ENCODE measurements around the gene ACSS1.
A peak's percentile ranks its signal among the peaks of the same experiment; 100 is the strongest.

ACSS1 gene

DNA sequence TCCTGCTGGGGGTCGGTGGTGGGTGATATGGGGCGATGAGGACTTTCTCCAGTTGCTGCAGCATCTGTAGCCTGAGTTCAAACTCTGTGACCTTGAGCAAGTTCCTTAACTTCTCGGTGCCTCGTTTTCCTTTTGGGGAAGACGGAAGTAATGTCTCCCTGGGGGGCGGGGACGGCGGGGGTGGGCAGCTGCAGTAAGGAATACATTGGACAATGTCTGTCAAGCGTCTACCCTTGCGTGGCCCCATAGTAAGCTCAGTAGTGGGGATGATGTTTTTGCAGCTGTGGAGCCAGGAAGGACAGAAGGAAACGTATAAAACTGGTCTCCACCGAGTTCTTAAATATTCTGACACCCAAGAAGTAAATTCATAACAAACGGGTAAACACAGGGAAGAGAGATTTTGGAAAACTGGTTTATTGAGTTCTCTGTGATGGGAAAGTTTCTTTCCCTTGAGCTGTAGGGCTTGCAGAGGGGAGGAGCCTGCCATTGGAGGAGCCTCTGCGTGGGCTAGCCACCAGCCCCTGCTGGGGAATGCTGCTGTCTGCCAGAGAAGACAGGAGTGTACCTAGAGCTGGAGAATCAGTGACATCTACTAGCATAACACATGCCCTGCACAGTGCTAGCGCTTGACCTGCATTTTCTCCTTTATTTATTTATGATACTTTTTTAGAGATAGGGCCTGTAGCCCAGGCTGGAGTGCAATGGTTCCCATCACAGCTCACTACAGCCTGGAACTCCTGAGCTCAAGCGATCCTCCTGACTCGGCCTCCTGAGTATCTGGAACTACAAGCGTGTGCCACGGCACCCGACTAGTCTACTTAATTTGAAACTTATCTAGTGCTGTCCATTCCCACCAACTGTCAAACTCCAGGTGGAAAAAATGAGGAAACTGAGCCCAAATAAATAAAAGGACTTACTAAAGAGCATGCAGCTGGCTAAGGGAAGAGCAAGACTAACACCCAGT, 1.2 kb upstream of the ACSS1 start:
- no peak for DNase-seq (ENCODE audit: low read depth, low spot score)
- H3K9me3 ChIP-seq (ENCODE audit: insufficient read depth, low read length), result no peaks in the 10 kb centered on the region
- no peak overlapping the region for H3K9ac ChIP-seq (ENCODE audit: insufficient read length, low read depth)
- peaks cover 4% of the 10 kb centered on the region for H3K4me1 ChIP-seq (ENCODE audit: insufficient read depth, insufficient read length)
- TF ChIP-seq SUZ12 (IDR thresholded peaks at IDR 0.05; ENCODE audit: extremely low read depth, insufficient read depth, insufficient read length) (no peak), YY1 (IDR thresholded peaks at IDR 0.05; ENCODE audit: insufficient read depth, insufficient read length) (no peak), ZNF274 (IDR thresholded peaks at IDR 0.05; ENCODE audit: low read depth, low read length) (no peak)
- H3K36me3 ChIP-seq (ENCODE audit: insufficient read depth, insufficient read length, low read length), result no peaks in the 10 kb centered on the region
- H3K27me3 ChIP-seq (ENCODE audit: insufficient read depth, insufficient read length), result peaks cover 97% of the 10 kb centered on the region
- no peak overlapping the region for H3K4me3 ChIP-seq (ENCODE audit: insufficient read length, low read depth)

- no peak for DNase-seq (ENCODE audit: low read depth, low spot score)
- no peak for TF ChIP-seq YY1 (IDR thresholded peaks at IDR 0.05; ENCODE audit: insufficient read depth, insufficient read length)
- TF ChIP-seq SUZ12 (IDR thresholded peaks at IDR 0.05; ENCODE audit: extremely low read depth, insufficient read depth, insufficient read length), result peak; percentile 48
- Histone ChIP-seq H3K9ac (ENCODE audit: insufficient read length, low read depth) (peak overlapping the region; percentile 74), H3K36me3 (ENCODE audit: insufficient read depth, insufficient read length, low read length) (no peaks in the 10 kb centered on the region), H3K4me1 (ENCODE audit: insufficient read depth, insufficient read length) (peaks cover 4% of the 10 kb centered on the region), H3K27me3 (ENCODE audit: insufficient read depth, insufficient read length) (peaks cover 81% of the 10 kb centered on the region), H3K4me3 (ENCODE audit: insufficient read length, low read depth) (peak overlapping the region; percentile 42), H3K9me3 (ENCODE audit: insufficient read depth, low read length) (no peaks in the 10 kb centered on the region)
Observed at GRCh38 chr20:25057234-25058050, 497 bp downstream of the ACSS1 start.

DNA sequence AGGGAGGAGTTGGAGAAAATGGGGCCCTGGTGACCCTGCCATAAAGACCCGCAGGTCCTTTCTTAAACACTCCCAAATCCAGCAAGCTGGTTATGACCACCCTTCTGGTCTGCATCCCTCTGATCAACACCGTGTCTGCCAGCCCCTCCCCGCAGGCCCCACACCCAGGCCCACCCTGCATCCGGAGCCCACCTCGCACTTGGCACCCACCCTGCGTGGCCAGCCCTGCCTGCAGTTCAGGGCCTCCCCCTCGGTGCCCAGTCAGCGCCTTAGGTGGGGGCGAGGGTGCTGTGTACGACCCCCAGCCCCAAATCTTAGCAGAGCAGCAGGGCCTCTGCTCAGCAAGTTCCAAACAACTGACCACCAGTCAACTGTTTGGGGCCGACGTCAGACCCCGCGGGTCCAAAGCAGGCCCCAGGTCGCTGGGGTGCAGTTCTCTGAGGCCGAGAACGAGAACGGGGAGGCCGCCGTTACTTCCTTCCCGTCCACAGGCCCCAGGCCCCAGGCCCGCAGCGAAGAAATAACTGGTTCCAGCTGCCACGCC, 1.2 kb downstream of the ACSS1 start:
- H3K36me3 ChIP-seq (ENCODE audit: insufficient read depth, insufficient read length, low read length), result no peaks in the 10 kb centered on the region
- peaks cover 74% of the 10 kb centered on the region for H3K27me3 ChIP-seq (ENCODE audit: insufficient read depth, insufficient read length)
- peak overlapping the region; percentile 42 for H3K4me3 ChIP-seq (ENCODE audit: insufficient read length, low read depth)
- H3K9me3 ChIP-seq (ENCODE audit: insufficient read depth, low read length), result no peaks in the 10 kb centered on the region
- no peak for DNase-seq (ENCODE audit: low read depth, low spot score)
- peaks cover 6% of the 10 kb centered on the region for H3K4me1 ChIP-seq (ENCODE audit: insufficient read depth, insufficient read length)
- no peak for TF ChIP-seq YY1 (IDR thresholded peaks at IDR 0.05; ENCODE audit: insufficient read depth, insufficient read length)
- no peak for TF ChIP-seq ZNF274 (IDR thresholded peaks at IDR 0.05; ENCODE audit: low read depth, low read length)
- TF ChIP-seq SUZ12 (IDR thresholded peaks at IDR 0.05; ENCODE audit: extremely low read depth, insufficient read depth, insufficient read length), result no peak
- peak overlapping the region; percentile 74 for H3K9ac ChIP-seq (ENCODE audit: insufficient read length, low read depth)

DNA sequence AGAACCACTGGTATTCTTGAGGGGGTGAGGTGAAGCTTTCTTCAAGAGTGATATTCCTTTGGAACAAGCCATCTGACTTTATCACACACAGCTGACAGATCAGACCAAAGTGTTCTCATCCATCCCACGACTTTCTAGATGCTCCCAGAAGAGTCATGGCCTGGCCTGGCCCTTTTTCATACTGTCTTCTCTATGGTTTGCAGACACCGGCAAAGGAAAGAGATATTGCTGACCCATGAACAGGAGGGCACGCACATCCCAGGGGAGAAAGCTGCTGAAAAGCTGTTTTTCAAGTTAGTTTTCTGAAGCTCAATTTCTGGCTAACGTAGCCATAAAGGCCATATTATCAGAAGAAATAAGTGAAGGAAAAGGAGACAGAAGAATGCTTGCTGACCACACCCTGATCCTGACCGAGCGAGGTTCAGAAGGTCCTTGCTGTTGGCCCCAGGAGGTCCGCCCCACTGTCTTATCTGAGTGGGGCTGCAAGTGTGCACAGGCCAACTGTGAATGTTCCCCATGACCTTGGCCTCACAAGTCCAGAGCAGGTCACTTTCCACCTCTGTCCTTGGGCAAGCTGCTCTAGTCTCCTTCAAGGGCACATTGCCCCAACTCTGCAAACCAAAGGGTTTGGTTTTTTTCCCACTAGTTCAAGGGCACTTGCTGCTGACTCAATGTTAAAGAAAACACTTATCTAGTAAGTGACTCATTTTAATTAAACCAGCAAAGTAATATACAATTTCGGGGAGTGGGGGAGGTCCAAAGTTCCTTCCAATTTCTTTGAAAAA, 2.0 kb downstream of the ACSS1 start:
- H3K4me3 ChIP-seq (ENCODE audit: insufficient read length, low read depth), result no peak overlapping the region
- H3K4me1 ChIP-seq (ENCODE audit: insufficient read depth, insufficient read length), result peaks cover 6% of the 10 kb centered on the region
- no peak overlapping the region for H3K9ac ChIP-seq (ENCODE audit: insufficient read length, low read depth)
- no peak for DNase-seq (ENCODE audit: low read depth, low spot score)
- no peaks in the 10 kb centered on the region for H3K9me3 ChIP-seq (ENCODE audit: insufficient read depth, low read length)
- TF ChIP-seq SUZ12 (IDR thresholded peaks at IDR 0.05; ENCODE audit: extremely low read depth, insufficient read depth, insufficient read length) (no peak), YY1 (IDR thresholded peaks at IDR 0.05; ENCODE audit: insufficient read depth, insufficient read length) (no peak)
- H3K27me3 ChIP-seq (ENCODE audit: insufficient read depth, insufficient read length), result peaks cover 65% of the 10 kb centered on the region
- H3K36me3 ChIP-seq (ENCODE audit: insufficient read depth, insufficient read length, low read length), result no peaks in the 10 kb centered on the region

GRCh38 chr20:25054995-25055629, 2.8 kb downstream of the ACSS1 start:
- H3K27me3 ChIP-seq (ENCODE audit: insufficient read depth, insufficient read length), result peaks cover 57% of the 10 kb centered on the region
- no peak overlapping the region for H3K9ac ChIP-seq (ENCODE audit: insufficient read length, low read depth)
- no peaks in the 10 kb centered on the region for H3K36me3 ChIP-seq (ENCODE audit: insufficient read depth, insufficient read length, low read length)
- no peak for TF ChIP-seq YY1 (IDR thresholded peaks at IDR 0.05; ENCODE audit: insufficient read depth, insufficient read length)
- no peak for TF ChIP-seq SUZ12 (IDR thresholded peaks at IDR 0.05; ENCODE audit: extremely low read depth, insufficient read depth, insufficient read length)
- TF ChIP-seq ZNF274 (IDR thresholded peaks at IDR 0.05; ENCODE audit: low read depth, low read length), result no peak
- no peaks in the 10 kb centered on the region for H3K9me3 ChIP-seq (ENCODE audit: insufficient read depth, low read length)
- no peak for DNase-seq (ENCODE audit: low read depth, low spot score)
- H3K4me3 ChIP-seq (ENCODE audit: insufficient read length, low read depth), result no peak overlapping the region
- peaks cover 6% of the 10 kb centered on the region for H3K4me1 ChIP-seq (ENCODE audit: insufficient read depth, insufficient read length)

DNA sequence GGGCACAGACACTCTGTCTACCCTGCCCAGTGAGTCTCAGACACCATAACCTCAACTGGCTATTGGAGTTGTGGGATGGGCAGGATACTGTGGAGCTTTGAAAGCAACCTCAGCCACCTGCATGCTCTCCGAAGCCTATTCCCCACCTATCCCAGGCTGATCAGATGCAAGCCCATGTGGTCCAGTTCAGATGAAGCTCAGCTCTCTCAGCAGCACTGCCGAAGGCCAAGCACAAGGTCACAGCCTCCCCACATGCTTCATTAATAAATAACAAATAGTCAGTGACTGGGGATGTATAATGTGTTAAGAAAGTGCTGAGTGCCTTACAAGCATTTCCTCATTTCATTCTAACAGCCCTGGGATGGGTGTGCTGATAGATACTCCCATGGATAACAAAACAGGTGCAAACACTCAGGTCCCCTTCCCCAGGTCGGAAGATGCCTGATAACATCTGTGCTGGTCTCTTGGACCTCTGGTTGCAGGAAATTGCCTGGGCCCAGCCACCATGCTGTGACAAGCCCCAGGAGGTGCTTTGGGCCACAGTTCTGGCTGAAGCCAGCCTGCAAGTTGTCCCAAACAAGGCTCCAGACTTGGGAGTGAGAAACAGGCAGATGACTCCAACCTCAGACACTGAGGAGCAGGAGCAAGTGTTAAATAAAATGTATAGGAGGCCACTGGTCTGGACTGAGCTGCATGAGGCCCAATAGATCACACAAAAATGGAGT, 3.7 kb downstream of the ACSS1 start:
- H3K36me3 ChIP-seq (ENCODE audit: insufficient read depth, insufficient read length, low read length), result no peaks in the 10 kb centered on the region
- H3K9ac ChIP-seq (ENCODE audit: insufficient read length, low read depth), result no peak overlapping the region
- H3K4me1 ChIP-seq (ENCODE audit: insufficient read depth, insufficient read length), result peaks cover 6% of the 10 kb centered on the region
- no peak for DNase-seq (ENCODE audit: low read depth, low spot score)
- TF ChIP-seq YY1 (IDR thresholded peaks at IDR 0.05; ENCODE audit: insufficient read depth, insufficient read length) (no peak), ZNF274 (IDR thresholded peaks at IDR 0.05; ENCODE audit: low read depth, low read length) (no peak), SUZ12 (IDR thresholded peaks at IDR 0.05; ENCODE audit: extremely low read depth, insufficient read depth, insufficient read length) (no peak)
- no peak overlapping the region for H3K4me3 ChIP-seq (ENCODE audit: insufficient read length, low read depth)
- H3K9me3 ChIP-seq (ENCODE audit: insufficient read depth, low read length), result no peaks in the 10 kb centered on the region
- H3K27me3 ChIP-seq (ENCODE audit: insufficient read depth, insufficient read length), result peaks cover 50% of the 10 kb centered on the region
